Mesenteric fat pad (tissue), 1 donor: Measurements from ENCODE around the gene CAMK2D. TPM values are rescaled to one million over a fixed set of nuclear protein-coding genes. Genes with fewer than 3 reads are reported as not detected.
"Not testable (repeated sequence)": the region's sequence is repeated elsewhere in the genome, so short reads cannot be mapped to it uniquely, and the experiment has no call there.

ENCODE experiments used
- DNase-seq: peaks from one replicate; pipeline ENCODE4 v3.0.0-alpha.2; 2020; ENCODE audit warnings: low spot score
- long read RNA-seq: library from polyadenylated mRNA; unstranded; transcript quantifications from one replicate; pipeline ENCODE4 v2.0.0, GENCODE V29; 2020
- total RNA-seq: library from RNA; stranded (reverse); fragmentation: NEBNext Ultra II Directional; extraction: Animal tissue kit (Norgen Biotek cat#: 25700); gene quantifications from one replicate; pipeline ENCODE4 v1.2.1, GENCODE V29; 2021
- donor health status: DM: yes; HTN: yes; CAD: no.

CAMK2D gene
- 58.0 TPM for total RNA-seq
- long read RNA-seq, full-length matches to known transcripts, result 51 of 114 reads
- long read RNA-seq, partial matches to known transcripts, result 24 of 114 reads
- long read RNA-seq, other reads (novel, unspliced or antisense), result 39 of 114 reads

- peak; percentile 93 for DNase-seq
These were observed at the start of gene CAMK2D for GRCh38 chr4:113761620-113762185. CAMK2D (minus strand) TSS chr4:113761738; CDS start chr4:113761068, 670 bp downstream.

GRCh38 chr4:113810906-113811305, 49.4 kb upstream of the CAMK2D start:
- DNase-seq, result no peak

- no peak for DNase-seq
These were observed 47.8 kb upstream of the CAMK2D start for GRCh38 chr4:113809311-113809710.

GRCh38 chr4:113806850-113807249, 45.3 kb upstream of the CAMK2D start:
- DNase-seq, result no peak

- DNase-seq, result no peak
These were observed 40.3 kb upstream of the CAMK2D start for GRCh38 chr4:113801882-113802281.

- not testable (repeated sequence) for DNase-seq
These were observed 34.8 kb upstream of the CAMK2D start for GRCh38 chr4:113796381-113796780.

GRCh38 chr4:113790478-113790877, 28.9 kb upstream of the CAMK2D start:
- DNase-seq, result no peak

- no peak for DNase-seq
These were observed 27.4 kb upstream of the CAMK2D start for GRCh38 chr4:113788888-113789287.

- DNase-seq, result no peak
These were observed 24.2 kb upstream of the CAMK2D start for GRCh38 chr4:113785781-113786180.

- no peak for DNase-seq
These were observed 23.1 kb upstream of the CAMK2D start for GRCh38 chr4:113784497-113785250.

GRCh38 chr4:113783701-113784100, 22.2 kb upstream of the CAMK2D start:
- no peak for DNase-seq

GRCh38 chr4:113783289-113783688, 21.8 kb upstream of the CAMK2D start:
- DNase-seq, result no peak

GRCh38 chr4:113781439-113782040, 20.0 kb upstream of the CAMK2D start:
- no peak for DNase-seq

- no peak for DNase-seq
These were observed 15.1 kb upstream of the CAMK2D start for GRCh38 chr4:113776679-113777078.

GRCh38 chr4:113776016-113776415, 14.5 kb upstream of the CAMK2D start:
- no peak for DNase-seq

- DNase-seq, result no peak
These were observed 12.2 kb upstream of the CAMK2D start for GRCh38 chr4:113773756-113774155.

GRCh38 chr4:113773014-113773413, 11.5 kb upstream of the CAMK2D start:
- DNase-seq, result no peak

GRCh38 chr4:113772319-113772718, 10.8 kb upstream of the CAMK2D start:
- DNase-seq, result no peak

GRCh38 chr4:113769744-113770143, 8.2 kb upstream of the CAMK2D start:
- DNase-seq, result no peak

- DNase-seq, result no peak
These were observed 7.4 kb upstream of the CAMK2D start for GRCh38 chr4:113768952-113769351.

- no peak for DNase-seq
These were observed 5.3 kb upstream of the CAMK2D start for GRCh38 chr4:113766882-113767281.

GRCh38 chr4:113764720-113765264, 3.3 kb upstream of the CAMK2D start:
- DNase-seq, result no peak
